Measurements from ENCODE around the gene CAPN14.

DNA sequence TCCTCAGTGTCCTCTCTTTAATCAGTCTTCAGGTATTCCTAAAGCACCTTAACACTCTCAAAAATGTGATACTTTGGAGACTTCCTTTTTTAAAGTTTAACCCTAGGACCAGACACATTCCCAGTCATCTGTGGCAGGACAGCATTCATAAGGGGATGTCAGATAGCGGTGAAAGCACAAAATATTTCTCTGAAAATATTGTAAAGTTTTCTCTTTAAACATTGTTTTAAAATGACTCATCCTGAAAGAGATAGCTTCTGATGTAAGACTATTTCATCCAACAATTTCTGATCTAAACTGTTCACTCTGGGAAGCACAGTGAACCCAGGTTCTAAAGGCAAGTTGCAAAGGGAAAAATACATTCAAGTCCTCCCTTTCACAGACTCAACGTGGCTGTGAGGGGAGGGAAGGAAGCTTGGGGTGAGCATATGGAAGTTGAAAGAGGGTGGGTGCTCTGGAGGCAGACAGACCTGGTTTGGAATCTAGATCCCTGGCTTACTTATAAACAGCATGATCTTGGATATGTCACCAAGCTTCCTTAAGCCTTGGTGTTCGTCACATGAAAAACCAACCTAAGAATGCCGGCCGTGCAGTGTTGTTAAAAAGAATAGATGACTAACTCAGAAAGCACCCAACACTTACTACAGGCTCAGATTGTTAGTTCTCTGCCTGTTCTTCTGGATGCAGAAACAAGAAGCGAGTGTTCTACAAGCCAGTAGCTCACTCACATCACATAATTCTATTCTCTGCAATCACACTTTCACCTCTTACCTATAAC is 91.2 kb downstream of the CAPN14 start:
- TF ChIP-seq, protein P1, sequence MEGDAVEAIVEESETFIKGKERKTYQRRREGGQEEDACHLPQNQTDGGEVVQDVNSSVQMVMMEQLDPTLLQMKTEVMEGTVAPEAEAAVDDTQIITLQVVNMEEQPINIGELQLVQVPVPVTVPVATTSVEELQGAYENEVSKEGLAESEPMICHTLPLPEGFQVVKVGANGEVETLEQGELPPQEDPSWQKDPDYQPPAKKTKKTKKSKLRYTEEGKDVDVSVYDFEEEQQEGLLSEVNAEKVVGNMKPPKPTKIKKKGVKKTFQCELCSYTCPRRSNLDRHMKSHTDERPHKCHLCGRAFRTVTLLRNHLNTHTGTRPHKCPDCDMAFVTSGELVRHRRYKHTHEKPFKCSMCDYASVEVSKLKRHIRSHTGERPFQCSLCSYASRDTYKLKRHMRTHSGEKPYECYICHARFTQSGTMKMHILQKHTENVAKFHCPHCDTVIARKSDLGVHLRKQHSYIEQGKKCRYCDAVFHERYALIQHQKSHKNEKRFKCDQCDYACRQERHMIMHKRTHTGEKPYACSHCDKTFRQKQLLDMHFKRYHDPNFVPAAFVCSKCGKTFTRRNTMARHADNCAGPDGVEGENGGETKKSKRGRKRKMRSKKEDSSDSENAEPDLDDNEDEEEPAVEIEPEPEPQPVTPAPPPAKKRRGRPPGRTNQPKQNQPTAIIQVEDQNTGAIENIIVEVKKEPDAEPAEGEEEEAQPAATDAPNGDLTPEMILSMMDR (IDR thresholded peaks at IDR 0.05 in 4 of 5, conservative IDR thresholded peaks at IDR 0.05 in 1 of 5): no peak
- no peak for TF ChIP-seq POLR2A (IDR thresholded peaks at IDR 0.05)

All from gastrocnemius medialis (tissue), 4 donors.